Tibial nerve (tissue), 4 donors: ENCODE measurements around the gene CD6. TPM values are rescaled to one million over a fixed set of nuclear protein-coding genes. Genes with fewer than 3 reads are reported as not detected.

Experiments
- DNase-seq, 2 donors: peaks; one replicate each; pipeline ENCODE4 v3.0.0-alpha.2; 2019; ENCODE audit warnings: low spot score in 2 of 2
- H3K27ac ChIP-seq, 4 donors: fragments of 200-600 bp; sonication (generic) in 3 of 4; one replicate each; pipeline ENCODE4 v1.5.1; 2017 to 2019; ENCODE audit warnings: mild to moderate bottlenecking in 1 of 4
- H3K27me3 ChIP-seq, 2 donors: fragments of 200-600 bp; sonication (generic) in 1 of 2; one replicate each; pipeline versions ENCODE4 v1.5.1 to v1.6.0; 2017 to 2019
- H3K36me3 ChIP-seq, 3 donors: fragments of 200-600 bp; sonication (generic); one replicate each; pipeline ENCODE4 v1.5.1; 2018 to 2019
- H3K4me1 ChIP-seq, 4 donors: fragments of 200-600 bp; sonication (generic) in 3 of 4; one replicate each; pipeline ENCODE4 v1.5.1; 2017 to 2019
- H3K4me3 ChIP-seq, 4 donors: fragments of 200-600 bp; sonication (generic) in 3 of 4; one replicate each; pipeline ENCODE4 v1.5.1; 2017 to 2019; ENCODE audit warnings: mild to moderate bottlenecking in 1 of 4, moderate library complexity in 1 of 4
- H3K9me3 ChIP-seq, 4 donors: fragments of 200-600 bp; sonication (generic) in 3 of 4; one replicate each; pipeline ENCODE4 v1.5.1; 2017 to 2019
- CTCF ChIP-seq, 5 experiments: fragments of 200-600 bp in 3 of 5; fragments of 450-650 bp in 2 of 5; sonication (generic) in 3 of 5; IDR thresholded peaks; one replicate each; pipeline ENCODE4 v1.5.1; 2016 to 2019; ENCODE audit warnings: antibody characterized with exemption in 5 of 5, mild to moderate bottlenecking in 3 of 5, moderate library complexity in 2 of 5
- EP300 ChIP-seq, 2 donors: sonication (generic); formaldehyde crosslinking; IDR thresholded peaks; one replicate each; pipeline ENCODE4 v1.6.1; 2017; ENCODE audit warnings: antibody characterized with exemption in 2 of 2, mild to moderate bottlenecking in 1 of 2
- POLR2A ChIP-seq, 2 donors: fragments of 450-650 bp; IDR thresholded peaks; one replicate each; pipeline ENCODE4 v1.6.1; 2017; ENCODE audit warnings: antibody characterized with exemption in 2 of 2, mild to moderate bottlenecking in 2 of 2, moderate library complexity in 2 of 2
- WGBS, 2 donors: methylation state at CpG; one replicate each; pipeline ENCODE4 v1.1.5; 2018; 5-methylcytosine and 5-hydroxymethylcytosine counted together
- total RNA-seq, 4 donors: library from RNA; depleted of rRNA; stranded (reverse); fragments of >200 nt; gene quantifications; one replicate each; pipeline ENCODE4 v1.1.0, GENCODE V29; 2016

CD6 gene
- total RNA-seq, 4 donors from 2014 or later: 0.59 to 3.6 (median 2.7) TPM; not detected in 1

DNA sequence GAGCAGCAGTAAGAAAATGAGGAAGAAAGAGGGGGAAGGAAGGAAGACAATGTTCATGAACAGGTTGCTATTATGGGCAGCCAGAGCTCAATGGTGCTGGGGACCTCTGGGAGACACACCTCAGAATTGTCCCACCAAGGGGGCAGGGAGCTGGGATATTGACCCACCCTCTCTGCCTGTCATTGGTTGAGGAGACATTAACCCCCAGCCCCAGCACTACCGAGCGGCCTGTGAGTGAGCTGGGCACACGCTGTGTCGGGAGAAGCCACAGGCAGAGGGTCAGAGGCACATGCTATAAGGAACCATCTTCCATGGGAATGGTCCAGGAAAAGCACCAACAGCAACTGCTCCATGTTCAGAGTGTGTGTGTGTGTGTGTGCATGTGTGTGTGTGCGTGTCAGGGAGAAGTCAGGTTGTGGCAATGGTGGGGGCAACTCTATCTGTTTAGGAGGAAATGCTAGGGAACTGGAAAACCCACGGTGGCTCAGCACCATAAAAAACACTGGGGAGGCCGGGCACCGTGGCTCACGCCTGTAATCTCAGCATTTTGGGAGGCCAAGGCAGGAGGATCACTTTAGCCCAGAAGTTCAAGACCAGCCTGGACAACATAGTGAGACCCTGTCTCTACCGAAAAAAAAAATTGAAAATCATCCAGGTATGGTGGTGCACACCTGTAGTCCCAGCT lies 49.2 kb downstream of the CD6 start:
- WGBS, 2 donors: 93 to 94% methylated on average over 10 of the region's 10 CpGs
- Histone ChIP-seq H3K36me3 (no peaks in the 10 kb centered on the region), H3K4me1 (peaks cover 0 to 4% (median 0%) of the 10 kb centered on the region in 4 donors), H3K27me3 (peaks cover 0 to 41% of the 10 kb centered on the region in 2 donors), H3K27ac (no peak overlapping the region), H3K9me3 (peaks cover 0 to 4% (median 0%) of the 10 kb centered on the region in 4 donors), H3K4me3 (no peak overlapping the region)
- TF ChIP-seq EP300 (IDR thresholded peaks at IDR 0.05) (no peak), CTCF (IDR thresholded peaks at IDR 0.05) (no peak), POLR2A (IDR thresholded peaks at IDR 0.05) (no peak)
- no peak for DNase-seq

GRCh38 chr11:61021661-61022212 lies 50.3 kb downstream of the CD6 start:
- Histone ChIP-seq H3K36me3 (no peaks in the 10 kb centered on the region), H3K4me3 (no peak overlapping the region), H3K27me3 (peaks cover 0 to 41% of the 10 kb centered on the region in 2 donors), H3K27ac (peak overlapping the region in 1 of 4 donors; percentile 23), H3K9me3 (peaks cover 0 to 4% (median 0%) of the 10 kb centered on the region in 4 donors), H3K4me1 (peaks cover 0 to 4% (median 0%) of the 10 kb centered on the region in 4 donors)
- DNase-seq: no peak
- WGBS, 2 donors: 28 to 35% methylated on average over 12 to 14 of the region's 14 CpGs
- TF ChIP-seq POLR2A (IDR thresholded peaks at IDR 0.05): no peak
- TF ChIP-seq EP300 (IDR thresholded peaks at IDR 0.05): no peak
- no peak for TF ChIP-seq CTCF (IDR thresholded peaks at IDR 0.05)

DNA sequence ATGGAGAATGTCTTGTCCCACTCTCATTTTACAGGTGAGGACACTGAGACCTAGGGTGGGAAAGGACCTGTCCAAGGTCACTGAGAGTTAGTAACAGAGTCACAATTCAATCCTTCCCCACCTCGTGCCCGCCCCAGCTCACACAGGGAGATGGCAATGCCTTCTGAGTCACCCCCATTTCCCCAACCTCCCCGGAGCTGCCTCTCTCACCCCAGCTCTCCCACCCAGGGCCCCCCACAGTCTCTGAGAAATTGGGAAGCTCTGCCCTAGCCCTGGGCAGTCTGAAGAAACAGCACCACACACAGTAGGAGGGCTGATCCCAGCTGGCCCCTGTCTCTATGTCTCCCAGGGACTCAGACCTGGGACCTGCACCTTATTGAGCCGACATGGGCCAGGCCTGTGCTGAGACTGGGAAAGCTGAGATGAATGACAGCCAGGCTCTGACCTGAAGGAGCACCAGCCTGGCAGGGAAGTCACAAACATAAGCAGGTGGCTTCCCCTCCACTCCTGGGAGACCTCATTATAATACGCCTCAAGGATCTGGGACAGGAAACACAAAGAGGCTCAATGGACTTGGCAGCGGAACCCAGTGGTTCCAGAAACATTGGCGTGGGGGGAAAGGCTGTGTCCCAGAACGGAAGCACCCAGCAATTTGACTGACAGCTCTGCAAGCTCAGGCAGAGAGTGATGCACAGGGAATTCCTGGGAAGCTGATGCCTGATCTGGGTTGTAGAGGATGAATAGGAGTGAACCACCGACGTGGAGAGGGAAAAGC lies 51.0 kb downstream of the CD6 start:
- Histone ChIP-seq H3K27ac (peak overlapping the region in 1 of 4 donors; percentile 23), H3K4me1 (peaks cover 0 to 4% (median under 1%) of the 10 kb centered on the region in 4 donors), H3K36me3 (no peaks in the 10 kb centered on the region), H3K27me3 (peaks cover 0 to 39% of the 10 kb centered on the region in 2 donors), H3K9me3 (peaks cover 0 to 4% (median 0%) of the 10 kb centered on the region in 4 donors), H3K4me3 (no peak overlapping the region)
- DNase-seq: no peak
- WGBS, 2 donors: 56 to 63% methylated on average over 9 to 10 of the region's 10 CpGs
- no peak for TF ChIP-seq EP300 (IDR thresholded peaks at IDR 0.05)

DNA sequence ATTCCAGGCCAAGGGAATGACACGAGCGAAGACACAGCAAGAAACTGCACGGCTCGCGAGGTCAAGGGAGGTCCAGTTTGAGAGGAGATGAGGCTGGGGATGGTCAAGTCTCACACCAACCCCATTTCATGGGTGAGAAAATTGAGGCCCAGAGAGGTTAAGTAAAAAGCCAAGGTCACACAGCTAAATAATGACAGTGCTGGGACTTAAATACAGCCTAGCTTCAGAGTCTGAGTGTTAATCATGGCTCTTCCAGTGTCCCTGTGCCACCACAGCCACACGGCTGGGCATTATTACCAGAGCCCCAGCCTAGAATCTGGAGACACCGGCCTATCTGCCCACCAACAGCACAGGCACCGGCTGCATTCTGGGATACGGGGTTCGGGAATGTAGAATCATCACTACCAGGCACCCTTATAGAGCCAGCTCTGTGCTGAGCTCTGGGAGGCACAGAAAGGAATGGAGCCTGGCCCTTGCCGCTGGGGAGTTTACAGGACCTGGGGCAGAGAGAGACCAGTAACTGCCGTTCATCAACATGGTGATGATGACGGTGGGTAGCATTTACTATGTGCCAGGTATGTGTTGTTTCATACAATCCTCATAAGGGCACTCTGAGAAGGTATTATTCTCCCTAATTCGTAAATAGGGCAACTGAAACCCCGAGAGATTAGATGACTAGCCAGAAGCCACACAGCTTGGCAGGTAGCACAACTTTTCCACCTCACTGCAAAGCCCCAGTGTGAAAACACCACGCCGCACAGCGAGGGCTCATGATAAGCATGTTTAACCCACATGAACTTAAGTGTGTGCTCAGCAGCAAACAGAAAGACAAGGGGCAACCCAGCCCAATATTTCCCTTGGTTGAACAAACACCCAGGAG lies 51.8 kb downstream of the CD6 start:
- peaks cover 0 to 4% (median 0%) of the 10 kb centered on the region in 4 donors for H3K9me3 ChIP-seq
- no peak for TF ChIP-seq CTCF (IDR thresholded peaks at IDR 0.05)
- TF ChIP-seq POLR2A (IDR thresholded peaks at IDR 0.05): no peak
- no peak for TF ChIP-seq EP300 (IDR thresholded peaks at IDR 0.05)
- no peak overlapping the region for H3K4me3 ChIP-seq
- 67 to 71% methylated on average over 17 of the region's 18 CpGs for WGBS, 2 donors
- H3K36me3 ChIP-seq: no peaks in the 10 kb centered on the region
- no peak for DNase-seq
- H3K4me1 ChIP-seq: peaks cover 0 to 9% (median 2%) of the 10 kb centered on the region in 4 donors
- H3K27ac ChIP-seq: no peak overlapping the region
- H3K27me3 ChIP-seq: peaks cover 0 to 34% of the 10 kb centered on the region in 2 donors

DNA sequence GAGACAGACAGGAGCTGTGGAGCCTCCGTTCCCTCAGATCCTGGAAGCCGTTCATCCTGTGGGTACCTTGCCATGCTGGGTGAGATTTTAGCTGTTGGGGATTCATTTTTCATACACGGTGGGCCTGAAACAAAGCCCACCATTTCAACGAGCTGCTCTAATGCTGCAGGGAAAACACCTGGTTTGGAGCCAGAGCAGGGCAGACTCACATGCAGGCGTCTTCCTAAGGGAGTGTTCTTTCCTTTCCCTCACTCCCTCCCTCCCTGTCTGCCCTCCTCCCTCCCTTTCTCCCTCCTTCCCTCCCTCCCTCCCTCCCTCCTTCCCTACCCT lies 52.5 kb downstream of the CD6 start:
- Histone ChIP-seq H3K27me3 (peaks cover 0 to 34% of the 10 kb centered on the region in 2 donors), H3K27ac (no peak overlapping the region), H3K4me1 (peaks cover 0 to 9% (median 2%) of the 10 kb centered on the region in 4 donors), H3K4me3 (no peak overlapping the region), H3K9me3 (peaks cover 0 to 4% (median 0%) of the 10 kb centered on the region in 4 donors), H3K36me3 (no peaks in the 10 kb centered on the region)
- 29 to 43% methylated on average over 5 of the region's 5 CpGs for WGBS, 2 donors
- TF ChIP-seq POLR2A (IDR thresholded peaks at IDR 0.05) (no peak), EP300 (IDR thresholded peaks at IDR 0.05) (no peak), CTCF (IDR thresholded peaks at IDR 0.05) (no peak)
- no peak for DNase-seq
